Measurements from ENCODE around the gene ARHGAP23.
A peak's percentile ranks its signal among the peaks of the same experiment; 100 is the strongest.
"Not testable (repeated sequence)": the region's sequence is repeated elsewhere in the genome, so short reads cannot be mapped to it uniquely, and the experiment has no call there.

Gene ARHGAP23

DNA sequence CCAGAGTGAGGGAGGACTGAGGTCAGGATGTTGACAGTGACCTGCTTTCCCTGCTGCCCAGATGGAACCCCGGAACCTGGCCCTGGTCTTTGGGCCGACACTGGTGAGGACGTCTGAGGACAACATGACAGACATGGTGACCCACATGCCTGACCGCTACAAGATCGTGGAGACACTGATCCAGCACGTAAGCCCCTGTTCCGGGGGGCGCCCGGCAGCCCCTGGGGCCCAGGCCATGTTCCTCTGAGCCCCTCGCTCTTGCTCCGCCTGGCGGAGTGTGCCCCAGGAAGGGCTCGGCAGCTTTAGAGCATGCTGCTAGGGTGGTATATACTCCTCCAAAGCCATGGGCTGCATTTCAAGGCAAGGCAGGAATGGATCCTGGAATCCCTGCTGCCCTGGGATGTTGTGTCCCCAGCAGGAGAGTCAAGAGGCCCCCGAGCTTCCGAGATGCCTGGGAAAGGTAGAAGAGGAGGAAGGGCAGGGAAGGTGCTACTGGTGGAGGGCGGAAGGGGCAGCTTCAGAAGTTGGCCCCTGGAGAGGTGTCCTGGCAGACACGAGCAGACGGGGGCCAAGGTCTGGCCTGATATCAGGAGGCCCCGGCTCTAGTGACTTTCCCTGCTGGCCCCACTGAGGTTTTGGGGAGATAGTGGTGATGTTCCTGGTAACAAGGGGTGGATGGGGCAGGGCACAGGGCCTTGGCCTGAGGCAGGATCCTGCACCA, 63.2 kb downstream of the ARHGAP23 start:
- DNase-seq = not testable (repeated sequence)

- peak; percentile 91 to 92 for DNase-seq
Measured at GRCh38 chr17:38492067-38493040, 64.1 kb downstream of the ARHGAP23 start.

GRCh38 chr17:38494152-38494551, 65.9 kb downstream of the ARHGAP23 start:
- not testable (repeated sequence) for DNase-seq

DNA sequence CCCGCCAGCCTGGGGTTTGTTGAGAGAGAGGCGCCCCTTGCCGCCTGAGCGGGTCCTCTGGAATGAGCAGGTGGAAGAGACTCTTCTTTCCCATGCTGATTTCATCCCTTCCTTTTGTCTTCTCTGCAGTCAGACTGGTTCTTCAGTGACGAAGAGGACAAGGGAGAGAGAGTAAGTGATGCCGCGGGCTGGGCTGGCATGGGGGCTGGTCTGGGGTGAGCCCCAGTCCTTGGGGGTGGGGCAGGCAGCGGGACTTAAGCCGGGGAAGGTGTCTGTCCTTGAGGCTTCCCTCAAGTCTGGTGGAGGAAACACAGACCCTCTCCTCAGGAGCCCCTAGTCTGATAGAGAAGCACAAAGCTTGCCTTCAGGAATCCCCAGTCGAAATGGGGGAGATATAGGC, 69.4 kb downstream of the ARHGAP23 start:
- not testable (repeated sequence) for DNase-seq

- DNase-seq = no peak
Measured at GRCh38 chr17:38498353-38498752, 70.1 kb downstream of the ARHGAP23 start.

GRCh38 chr17:38499230-38499629, 71.0 kb downstream of the ARHGAP23 start:
- not testable (repeated sequence) for DNase-seq

- not testable (repeated sequence) for DNase-seq
Measured at GRCh38 chr17:38501718-38502117, 73.5 kb downstream of the ARHGAP23 start.

GRCh38 chr17:38503286-38503913, 75.1 kb downstream of the ARHGAP23 start:
- not testable (repeated sequence) for DNase-seq

DNA sequence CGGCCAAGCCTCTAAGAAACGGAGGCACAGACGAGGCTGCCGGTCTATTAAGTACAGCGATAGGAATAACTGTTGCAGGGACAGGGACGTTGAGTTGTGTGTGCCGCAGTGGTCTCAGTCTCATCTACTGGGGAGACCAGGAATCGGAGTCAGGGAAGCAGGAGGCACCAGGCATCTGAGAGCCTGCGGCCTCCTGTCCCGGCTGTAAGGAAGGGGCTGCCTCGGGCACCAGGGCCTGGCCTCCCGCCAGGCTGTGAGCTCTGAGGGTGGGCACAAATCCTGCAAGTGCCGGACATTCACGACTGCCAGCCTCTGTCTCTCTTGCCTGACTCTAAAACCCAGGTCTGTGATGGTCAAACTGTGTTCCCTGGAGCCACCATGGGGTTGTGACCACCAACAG, 76.0 kb downstream of the ARHGAP23 start:
- DNase-seq = no peak

- DNase-seq = no peak
Measured at GRCh38 chr17:38507436-38507835, 79.2 kb downstream of the ARHGAP23 start.

DNA sequence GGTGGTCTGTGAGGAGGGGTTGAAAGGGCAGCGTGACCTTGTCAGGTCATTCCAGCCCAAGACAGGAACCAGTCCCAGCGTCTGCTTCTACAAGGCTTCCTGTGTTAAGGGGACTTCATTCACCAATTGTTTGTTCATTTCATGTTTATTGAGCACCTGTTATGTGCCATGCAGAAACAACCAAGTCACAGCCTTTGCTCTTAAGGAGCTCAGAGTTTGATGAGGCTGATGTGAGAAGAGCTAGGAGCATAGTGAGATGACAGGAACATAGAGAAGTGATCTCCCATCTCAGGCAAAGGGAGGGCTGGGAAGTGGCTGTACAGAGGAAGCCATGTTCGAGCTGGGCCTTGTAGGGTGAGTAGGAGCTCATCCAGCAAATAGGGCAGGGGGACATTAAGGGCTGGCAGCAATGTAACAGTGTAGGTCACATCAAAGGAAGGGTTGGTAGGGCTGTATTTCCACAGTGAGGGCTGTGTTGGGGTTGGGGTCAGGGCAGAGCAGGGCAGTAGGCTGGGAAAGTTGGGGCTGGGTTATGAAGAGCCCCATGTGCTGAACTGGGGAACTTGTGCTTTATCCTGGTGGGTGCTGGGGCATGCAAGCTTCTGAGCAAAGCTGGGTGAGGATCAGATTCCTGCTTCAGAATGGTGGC, 79.8 kb downstream of the ARHGAP23 start:
- no peak for DNase-seq

DNA sequence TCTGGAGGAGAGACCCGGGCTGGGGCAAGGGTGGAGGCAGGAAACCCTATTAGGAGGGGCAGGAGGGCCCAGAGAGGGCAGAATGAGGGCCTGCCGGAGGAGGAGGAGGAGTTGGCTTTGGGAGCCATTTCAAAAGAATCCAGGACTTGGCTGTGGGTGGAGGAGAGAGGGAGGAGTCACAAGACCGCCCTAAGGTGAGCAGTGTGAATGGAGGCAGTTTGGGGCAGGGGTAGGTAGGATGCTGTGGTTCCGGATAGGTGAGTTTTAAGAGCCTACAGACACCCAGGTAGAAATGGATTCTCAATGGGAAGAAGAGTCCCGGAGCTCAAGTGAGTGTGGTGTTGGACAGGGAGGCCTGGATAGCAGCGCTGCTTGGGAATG, 80.3 kb downstream of the ARHGAP23 start:
- DNase-seq = no peak

DNA sequence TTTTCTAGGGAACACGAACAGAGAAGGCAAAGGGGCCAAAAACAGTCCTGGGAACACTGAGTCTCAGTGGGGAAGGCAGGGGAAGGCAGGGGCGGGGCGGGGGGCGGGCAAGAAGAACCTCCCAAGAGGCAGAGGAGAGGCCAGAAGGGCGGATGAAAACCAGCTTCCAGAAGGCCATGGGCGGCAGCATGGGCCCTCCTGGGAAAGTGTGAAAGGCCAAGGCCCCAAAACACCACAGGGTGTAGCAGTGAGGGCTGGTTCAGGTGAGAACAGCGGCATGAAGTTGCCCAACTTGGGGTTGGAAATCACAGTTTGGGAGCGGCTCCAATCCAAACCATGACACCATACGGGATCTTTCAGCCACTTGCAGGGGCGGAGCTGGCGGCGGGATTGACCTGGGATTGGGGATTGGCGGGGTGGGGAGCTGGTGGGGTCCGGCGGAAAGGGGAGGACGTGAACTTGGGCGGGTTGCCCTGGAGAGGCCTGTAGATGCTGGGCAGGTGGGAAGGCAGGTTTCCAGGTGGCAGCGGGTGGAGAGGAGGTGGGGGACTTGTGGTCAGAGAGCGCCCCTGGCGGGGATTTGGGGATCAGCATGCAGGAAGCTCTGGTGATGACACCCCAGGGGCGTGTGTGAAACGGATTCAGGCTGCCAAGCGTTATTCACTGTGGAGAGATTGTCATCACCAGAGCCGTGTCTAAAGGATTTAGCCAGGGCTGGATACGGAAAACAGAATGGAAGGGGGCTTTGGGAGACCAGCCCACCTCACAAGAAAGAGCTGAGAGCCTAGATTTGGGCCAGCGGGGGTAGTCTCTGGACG, 80.9 kb downstream of the ARHGAP23 start:
- DNase-seq = peak; percentile 57 to 68

DNA sequence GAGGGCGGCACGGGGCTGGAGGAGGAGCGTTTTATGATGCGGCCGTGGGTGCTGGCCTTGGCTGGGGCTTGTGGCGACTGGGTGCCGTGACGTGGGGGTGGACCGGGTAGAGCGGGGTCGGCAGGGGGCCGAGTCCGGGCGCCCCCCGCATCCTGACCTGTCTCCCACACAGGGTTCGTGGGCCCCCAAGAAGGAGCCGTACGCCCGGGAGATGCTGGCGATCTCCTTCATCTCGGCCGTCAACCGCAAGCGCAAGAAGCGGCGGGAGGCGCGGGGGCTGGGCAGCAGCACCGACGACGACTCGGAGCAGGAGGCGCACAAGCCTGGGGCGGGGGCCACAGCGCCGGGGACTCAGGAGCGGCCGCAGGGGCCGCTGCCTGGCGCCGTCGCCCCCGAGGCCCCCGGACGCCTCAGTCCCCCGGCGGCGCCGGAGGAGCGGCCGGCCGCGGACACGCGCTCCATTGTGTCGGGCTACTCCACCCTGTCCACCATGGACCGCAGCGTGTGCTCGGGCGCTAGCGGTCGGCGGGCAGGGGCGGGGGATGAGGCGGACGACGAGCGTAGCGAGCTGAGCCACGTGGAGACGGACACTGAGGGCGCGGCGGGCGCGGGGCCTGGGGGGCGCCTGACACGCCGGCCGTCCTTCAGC, 81.6 kb downstream of the ARHGAP23 start:
- no peak for DNase-seq

DNA sequence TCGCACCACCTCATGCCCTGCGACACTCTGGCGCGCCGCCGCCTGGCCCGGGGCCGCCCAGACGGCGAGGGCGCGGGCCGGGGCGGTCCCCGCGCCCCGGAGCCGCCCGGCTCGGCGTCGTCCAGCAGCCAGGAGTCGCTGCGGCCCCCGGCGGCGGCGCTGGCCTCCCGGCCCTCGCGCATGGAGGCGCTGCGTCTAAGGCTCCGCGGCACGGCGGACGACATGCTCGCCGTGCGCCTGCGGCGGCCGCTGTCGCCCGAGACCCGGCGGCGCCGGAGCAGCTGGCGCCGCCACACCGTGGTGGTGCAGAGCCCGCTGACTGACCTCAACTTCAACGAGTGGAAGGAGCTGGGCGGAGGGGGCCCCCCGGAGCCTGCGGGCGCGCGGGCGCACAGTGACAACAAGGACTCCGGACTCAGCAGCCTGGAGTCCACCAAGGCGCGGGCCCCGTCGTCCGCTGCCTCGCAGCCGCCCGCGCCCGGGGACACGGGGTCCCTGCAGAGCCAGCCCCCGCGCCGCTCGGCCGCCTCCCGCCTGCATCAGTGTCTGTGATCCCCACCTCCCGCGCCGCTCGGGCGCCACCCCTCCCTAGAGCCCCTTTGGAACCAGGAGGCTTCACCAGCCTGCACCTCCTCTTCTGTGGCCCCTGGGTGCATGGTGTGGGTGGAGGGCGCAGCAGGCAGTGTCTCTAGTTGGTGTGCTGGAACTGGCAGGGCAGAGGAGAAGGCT, 82.3 kb downstream of the ARHGAP23 start:
- DNase-seq = no peak

GRCh38 chr17:38511150-38512108, 83.2 kb downstream of the ARHGAP23 start:
- no peak for DNase-seq

DNA sequence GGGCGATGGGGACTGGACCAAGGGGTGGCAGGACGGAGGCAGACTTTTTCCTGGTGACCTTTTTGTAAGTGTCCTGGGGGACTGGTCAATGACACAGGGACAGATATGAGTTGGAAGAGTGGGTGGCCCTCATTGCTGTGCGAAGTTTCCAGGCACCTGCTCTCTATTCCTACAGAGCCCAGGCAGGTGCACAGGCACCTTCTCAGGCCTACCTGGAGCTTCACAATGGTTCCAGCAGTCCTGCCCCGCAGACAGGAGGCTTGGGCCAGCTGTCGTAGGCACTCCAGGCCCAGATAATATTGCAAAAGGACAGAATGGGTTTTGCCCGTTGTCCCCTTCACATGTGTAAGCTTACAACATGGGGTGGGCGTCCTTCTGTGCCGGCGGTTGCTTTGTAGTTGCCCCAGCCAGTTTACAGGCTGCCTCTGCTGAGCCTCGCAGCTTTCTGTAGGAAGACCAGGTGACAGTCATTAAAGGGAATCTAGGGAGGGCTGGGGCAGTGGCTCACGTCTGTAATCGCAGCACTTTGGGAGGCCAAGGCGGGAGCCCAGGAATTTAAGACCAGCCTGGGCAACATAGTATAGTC, 84.3 kb downstream of the ARHGAP23 start:
- DNase-seq = no peak

DNA sequence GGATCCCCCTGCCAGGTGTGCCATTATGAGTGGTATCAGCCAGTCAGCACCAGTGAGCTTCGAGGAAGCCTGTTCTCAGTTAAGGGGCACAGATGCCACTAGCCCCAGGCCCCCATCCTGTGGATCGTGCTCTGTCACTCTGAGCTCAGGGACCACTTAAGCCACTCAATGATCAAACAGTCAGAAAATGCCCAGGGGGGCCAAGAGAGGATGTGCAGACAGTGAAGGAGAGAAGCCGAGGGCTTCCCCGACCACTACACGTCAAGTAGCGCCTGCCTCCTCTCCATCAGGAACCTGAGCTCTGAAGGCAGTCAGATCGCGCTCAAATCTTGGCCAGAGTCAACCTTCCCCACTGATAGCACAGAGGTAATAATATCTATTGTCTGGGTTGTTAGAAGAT, 98.3 kb downstream of the ARHGAP23 start:
- not testable (repeated sequence) for DNase-seq

DNA sequence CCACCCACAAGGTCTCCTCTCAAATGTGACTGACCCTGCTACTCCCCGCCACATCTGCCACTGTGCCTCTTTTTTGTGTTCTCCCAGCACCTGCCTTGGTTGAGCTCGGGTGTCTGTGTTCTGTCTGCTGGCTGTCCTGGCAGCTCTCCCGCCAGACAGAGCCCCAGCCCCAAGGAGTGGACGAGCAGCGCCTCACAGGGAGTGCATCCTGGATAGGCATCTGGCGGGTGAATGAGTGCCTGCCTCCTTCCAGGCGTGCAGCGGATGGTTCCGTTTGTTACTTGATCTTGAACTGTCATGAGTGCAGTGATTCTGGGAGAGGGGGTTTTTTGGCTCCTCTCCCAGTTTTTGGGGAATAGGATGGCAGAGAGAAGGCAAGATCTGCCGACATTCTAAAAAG, 99.9 kb downstream of the ARHGAP23 start:
- DNase-seq = not testable (repeated sequence)
